Gastrocnemius medialis (tissue), 4 donors: ENCODE measurements around the gene USH1G.

Source experiments
- CTCF ChIP-seq, 5 experiments: fragments of 450-650 bp in 3 of 5; fragments of 200-600 bp in 2 of 5; sonication (generic) in 2 of 5; IDR thresholded peaks in 4 of 5; conservative IDR thresholded peaks in 1 of 5; 1 replicate in 4 of 5; 2 replicates in 1 of 5; pipeline ENCODE4 v1.5.1; 2016 to 2019; ENCODE audit warnings: antibody characterized with exemption in 5 of 5, mild to moderate bottlenecking in 3 of 5, moderate library complexity in 3 of 5
- POLR2A ChIP-seq, 2 donors: fragments of 450-650 bp; IDR thresholded peaks; one replicate each; pipeline ENCODE4 v1.6.1; 2017; ENCODE audit warnings: antibody characterized with exemption in 2 of 2, mild to moderate bottlenecking in 2 of 2, moderate library complexity in 2 of 2

GRCh38 chr17:74903671-74904070 is 19.4 kb downstream of the USH1G start:
- no peak for TF ChIP-seq CTCF (IDR thresholded peaks at IDR 0.05 in 4 of 5, conservative IDR thresholded peaks at IDR 0.05 in 1 of 5)
- no peak for TF ChIP-seq POLR2A (IDR thresholded peaks at IDR 0.05)
